Measurements from ENCODE around the gene TTLL9. TPM values are rescaled to one million over a fixed set of nuclear protein-coding genes. Genes with fewer than 3 reads are reported as not detected.

Gene TTLL9
- total and polyA plus RNA-seq, 8 donors: 0.15 to 0.43 (median 0.18) TPM; not detected in 5

DNA sequence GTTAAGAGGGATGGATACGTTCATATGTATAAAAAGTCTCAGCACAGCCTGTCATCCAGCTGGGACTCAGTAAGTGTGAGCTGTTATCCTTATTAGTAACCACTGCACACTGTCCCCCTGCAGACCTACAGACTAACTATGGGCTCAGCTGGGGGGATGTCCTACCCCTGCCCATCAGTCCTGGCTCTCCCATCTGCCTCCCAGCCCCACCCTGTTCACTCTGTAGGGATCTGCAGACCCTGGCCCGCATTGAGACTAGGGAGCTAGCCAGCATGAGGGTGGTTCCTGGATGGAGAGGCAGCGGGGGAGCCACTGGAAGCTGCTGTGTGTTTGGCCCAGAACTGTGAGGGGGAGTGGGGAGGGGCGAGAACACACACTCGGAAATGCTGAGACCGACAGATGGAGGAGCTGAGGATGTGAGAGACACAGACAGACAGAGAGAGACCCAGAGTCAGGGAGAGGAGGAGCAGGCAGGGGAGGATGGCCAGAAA lies 114.6 kb downstream of the TTLL9 start:
- no peaks in the 10 kb centered on the region for H3K4me1 ChIP-seq
- H3K27ac ChIP-seq: no peak overlapping the region
- intact Hi-C loops (cut with DNase I; ENCODE audit: low total_unique reads): no loop called here
- WGBS, 5 donors: 19 to 52% (median 42%) methylated on average over 6 of the region's 6 CpGs
- peak in 1 of 2 donors; percentile 25 for DNase-seq
- H3K27me3 ChIP-seq: peaks cover 0 to 16% (median 0%) of the 10 kb centered on the region in 3 donors
- no peak overlapping the region for H3K4me3 ChIP-seq
- TF ChIP-seq EP300 (IDR thresholded peaks at IDR 0.05) (no peak), POLR2A (IDR thresholded peaks at IDR 0.05) (no peak), POLR2AphosphoS5 (IDR thresholded peaks at IDR 0.05) (no peak)
- TF ChIP-seq, protein P1, sequence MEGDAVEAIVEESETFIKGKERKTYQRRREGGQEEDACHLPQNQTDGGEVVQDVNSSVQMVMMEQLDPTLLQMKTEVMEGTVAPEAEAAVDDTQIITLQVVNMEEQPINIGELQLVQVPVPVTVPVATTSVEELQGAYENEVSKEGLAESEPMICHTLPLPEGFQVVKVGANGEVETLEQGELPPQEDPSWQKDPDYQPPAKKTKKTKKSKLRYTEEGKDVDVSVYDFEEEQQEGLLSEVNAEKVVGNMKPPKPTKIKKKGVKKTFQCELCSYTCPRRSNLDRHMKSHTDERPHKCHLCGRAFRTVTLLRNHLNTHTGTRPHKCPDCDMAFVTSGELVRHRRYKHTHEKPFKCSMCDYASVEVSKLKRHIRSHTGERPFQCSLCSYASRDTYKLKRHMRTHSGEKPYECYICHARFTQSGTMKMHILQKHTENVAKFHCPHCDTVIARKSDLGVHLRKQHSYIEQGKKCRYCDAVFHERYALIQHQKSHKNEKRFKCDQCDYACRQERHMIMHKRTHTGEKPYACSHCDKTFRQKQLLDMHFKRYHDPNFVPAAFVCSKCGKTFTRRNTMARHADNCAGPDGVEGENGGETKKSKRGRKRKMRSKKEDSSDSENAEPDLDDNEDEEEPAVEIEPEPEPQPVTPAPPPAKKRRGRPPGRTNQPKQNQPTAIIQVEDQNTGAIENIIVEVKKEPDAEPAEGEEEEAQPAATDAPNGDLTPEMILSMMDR (IDR thresholded peaks at IDR 0.05): no peak
- no peaks in the 10 kb centered on the region for H3K36me3 ChIP-seq
- H3K9me3 ChIP-seq: no peaks in the 10 kb centered on the region

DNA sequence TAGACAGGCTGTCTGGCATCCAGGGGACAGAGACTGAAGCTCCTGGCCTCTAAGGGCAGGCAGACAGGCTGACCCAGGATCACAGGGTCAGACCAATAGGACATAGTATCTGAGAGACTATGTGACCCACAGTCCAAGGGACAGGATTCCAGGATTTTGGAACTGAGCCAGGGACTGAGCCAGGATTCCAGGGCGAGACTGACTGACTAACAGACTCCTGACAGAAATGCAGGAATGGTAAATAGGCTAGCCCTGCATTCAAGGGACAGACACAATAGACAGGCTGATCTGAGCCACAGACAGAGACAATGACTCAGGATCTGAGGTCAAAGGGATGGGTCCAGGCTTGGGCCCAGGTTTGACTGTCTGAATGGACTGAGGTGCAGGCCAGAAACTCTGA lies 117.3 kb downstream of the TTLL9 start:
- WGBS, 5 donors: 25 to 48% (median 33%) methylated on average over 1 of the region's 1 CpG
- H3K27me3 ChIP-seq: peaks cover 0 to 4% (median 0%) of the 10 kb centered on the region in 3 donors
- no peaks in the 10 kb centered on the region for H3K36me3 ChIP-seq
- no peak for TF ChIP-seq EP300 (IDR thresholded peaks at IDR 0.05)
- TF ChIP-seq POLR2A (IDR thresholded peaks at IDR 0.05): no peak
- TF ChIP-seq, protein P1 (IDR thresholded peaks at IDR 0.05): no peak
- TF ChIP-seq POLR2AphosphoS5 (IDR thresholded peaks at IDR 0.05): no peak
- H3K9me3 ChIP-seq: no peaks in the 10 kb centered on the region
- no peak overlapping the region for H3K27ac ChIP-seq
- no peak for DNase-seq
- no peak overlapping the region for H3K4me3 ChIP-seq
- no peaks in the 10 kb centered on the region for H3K4me1 ChIP-seq
- intact Hi-C loops (cut with DNase I; ENCODE audit: low total_unique reads): no loop called here

DNA sequence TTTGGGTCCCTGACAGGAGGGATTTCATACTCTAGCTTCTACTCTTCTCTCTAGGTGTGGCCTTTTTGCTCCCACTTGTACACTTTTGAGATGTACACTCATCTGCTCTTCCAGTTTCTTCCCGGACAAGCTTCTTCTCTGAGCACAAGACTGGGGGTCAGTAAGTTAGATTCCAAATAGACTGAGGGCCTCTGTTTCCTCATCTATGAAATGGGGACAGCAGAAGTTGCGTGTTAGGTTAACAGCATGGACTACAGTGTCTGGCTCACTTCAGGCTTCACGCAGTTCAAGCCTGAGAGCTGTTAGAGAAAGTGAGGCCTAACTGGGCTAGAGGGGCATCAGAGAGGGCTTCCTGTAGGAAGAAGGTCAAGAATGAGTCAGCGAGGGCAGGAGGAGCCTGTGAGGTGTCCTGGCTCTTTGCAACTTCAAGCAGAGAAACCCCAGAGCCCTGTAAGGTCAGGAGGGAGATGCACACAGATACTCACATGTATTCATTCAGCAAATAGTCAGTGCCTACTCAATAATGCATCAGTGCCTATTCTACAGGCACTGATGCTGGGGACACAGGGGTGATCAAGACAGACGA lies 118.1 kb downstream of the TTLL9 start:
- Histone ChIP-seq H3K4me3 (no peak overlapping the region), H3K4me1 (no peaks in the 10 kb centered on the region), H3K36me3 (no peaks in the 10 kb centered on the region), H3K27ac (no peak overlapping the region), H3K9me3 (no peaks in the 10 kb centered on the region), H3K27me3 (peaks cover 0 to 10% (median 0%) of the 10 kb centered on the region in 3 donors)
- TF ChIP-seq POLR2AphosphoS5 (IDR thresholded peaks at IDR 0.05) (no peak), POLR2A (IDR thresholded peaks at IDR 0.05) (no peak), EP300 (IDR thresholded peaks at IDR 0.05) (no peak)
- TF ChIP-seq, protein P1 (IDR thresholded peaks at IDR 0.05): no peak
- no peak for DNase-seq
- intact Hi-C loops (cut with DNase I; ENCODE audit: low total_unique reads): no loop called here
- WGBS, 5 donors: 78 to 83% (median 79%) methylated on average over 5 of the region's 5 CpGs

DNA sequence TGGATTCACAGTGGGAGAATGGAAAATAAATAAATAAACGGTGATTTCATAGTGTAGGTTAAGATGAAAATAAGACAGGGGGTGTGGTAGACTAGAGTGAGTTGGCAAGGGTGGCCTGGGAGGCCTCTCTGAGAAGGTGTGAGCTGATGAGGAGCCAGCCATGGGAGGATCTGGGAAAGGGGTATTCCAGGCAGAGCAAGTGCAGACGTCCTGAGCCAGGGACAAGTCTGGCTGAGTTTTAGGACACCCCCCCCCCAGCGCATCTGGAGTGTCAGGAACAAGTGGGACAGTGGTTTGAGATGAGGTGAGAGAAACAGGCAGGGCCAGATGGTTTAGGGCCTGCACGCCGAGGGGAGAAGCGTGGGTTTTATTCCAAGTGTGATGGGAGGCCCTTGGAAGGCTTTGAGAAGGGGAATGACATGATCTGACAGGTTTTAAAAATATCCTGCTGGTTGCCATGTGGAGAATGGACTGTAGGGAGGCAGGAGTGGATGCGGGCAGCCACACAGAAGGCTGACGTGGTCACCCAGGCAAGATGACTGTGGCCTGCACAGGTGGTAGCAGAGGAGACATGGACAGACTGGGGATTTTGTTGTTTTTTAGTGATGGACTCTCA lies 118.7 kb downstream of the TTLL9 start:
- DNase-seq: no peak
- TF ChIP-seq EP300 (IDR thresholded peaks at IDR 0.05): no peak
- no peak for TF ChIP-seq POLR2AphosphoS5 (IDR thresholded peaks at IDR 0.05)
- TF ChIP-seq, protein P1 (IDR thresholded peaks at IDR 0.05): no peak
- no peak for TF ChIP-seq POLR2A (IDR thresholded peaks at IDR 0.05)
- WGBS, 5 donors: 67 to 76% (median 72%) methylated on average over 8 of the region's 8 CpGs
- H3K36me3 ChIP-seq: no peaks in the 10 kb centered on the region
- no peak overlapping the region for H3K4me3 ChIP-seq
- no peak overlapping the region for H3K27ac ChIP-seq
- no peaks in the 10 kb centered on the region for H3K4me1 ChIP-seq
- H3K27me3 ChIP-seq: peaks cover 0 to 16% (median 0%) of the 10 kb centered on the region in 3 donors
- intact Hi-C loops (cut with DNase I; ENCODE audit: low total_unique reads): no loop called here
- no peaks in the 10 kb centered on the region for H3K9me3 ChIP-seq

Measured in stomach (tissue), 9 donors.